Mesendoderm (in vitro differentiated cells): Measurements from ENCODE around the gene PKNOX2.

Experiments used
- DNase-seq: peaks from one replicate; pipeline ENCODE4 v3.0.0; 2013
- H2AK5ac ChIP-seq: 2 replicates; pipeline ENCODE4 v1.6.1; 2013; ENCODE audit warnings: low read length, inconsistent platforms
- H2BK120ac ChIP-seq: 2 replicates; pipeline ENCODE4 v1.6.1; 2013; ENCODE audit warnings: low read depth, mild to moderate bottlenecking, low read length, moderate library complexity, mixed read lengths
- H2BK15ac ChIP-seq: replicated peaks from 2 replicates; pipeline ENCODE4 v1.6.1; 2013; ENCODE audit warnings: low read depth, mild to moderate bottlenecking, moderate library complexity
- H2BK5ac ChIP-seq: 2 replicates; pipeline ENCODE4 v1.6.1; 2013; ENCODE audit warnings: low read length, inconsistent platforms
- H3K18ac ChIP-seq: 2 replicates; pipeline ENCODE4 v1.6.1; 2013; ENCODE audit warnings: mild to moderate bottlenecking, low read length, mixed read lengths
- H3K23ac ChIP-seq: one replicate; pipeline ENCODE4 v1.6.1; 2013; ENCODE audit warnings: low read length
- H3K27ac ChIP-seq: 2 replicates; pipeline ENCODE4 v1.5.1; 2013; ENCODE audit warnings: low read depth, mild to moderate bottlenecking, inconsistent platforms, low read length, moderate library complexity
- H3K27me3 ChIP-seq: 2 replicates; pipeline ENCODE4 v1.6.1; 2013; ENCODE audit warnings: low read length, control low read depth, mild to moderate bottlenecking, inconsistent platforms; ENCODE audit not compliant: insufficient read depth, poor library complexity
- H3K36me3 ChIP-seq: 2 replicates; pipeline ENCODE4 v1.6.1; 2013; ENCODE audit warnings: low read length, inconsistent platforms; ENCODE audit not compliant: control insufficient read depth, insufficient read depth
- H3K4ac ChIP-seq: one replicate; pipeline ENCODE4 v1.6.1; 2013; ENCODE audit warnings: low read depth, mild to moderate bottlenecking, low read length, moderate library complexity
- H3K4me1 ChIP-seq: 2 replicates; pipeline ENCODE4 v1.6.1; 2013; ENCODE audit warnings: low read depth, low read length, inconsistent platforms; ENCODE audit not compliant: control insufficient read depth
- H3K4me2 ChIP-seq: 2 replicates; pipeline ENCODE4 v1.6.1; 2013; ENCODE audit warnings: low read length
- H3K4me3 ChIP-seq: 2 replicates; pipeline ENCODE4 v1.5.1; 2013; ENCODE audit warnings: mild to moderate bottlenecking, low read length
- H3K56ac ChIP-seq: one replicate; pipeline ENCODE4 v1.6.1; 2013; ENCODE audit warnings: low read length
- H3K79me1 ChIP-seq: 2 replicates; pipeline ENCODE4 v1.6.1; 2013; ENCODE audit warnings: low read length, inconsistent platforms
- H3K79me2 ChIP-seq: 2 replicates; pipeline ENCODE4 v1.6.1; 2013; ENCODE audit warnings: mild to moderate bottlenecking, low read length; ENCODE audit not compliant: control insufficient read depth, insufficient read depth
- H3K9ac ChIP-seq: 2 replicates; pipeline ENCODE4 v1.6.1; 2013; ENCODE audit warnings: low read length, inconsistent platforms
- H4K5ac ChIP-seq: one replicate; pipeline ENCODE4 v1.6.1; 2013; ENCODE audit warnings: low read length
- H4K8ac ChIP-seq: one replicate; pipeline ENCODE4 v1.6.1; 2013; ENCODE audit warnings: low read depth, mild to moderate bottlenecking, control low read depth, low read length, moderate library complexity
- WGBS: extraction: QIAGEN DNeasy Blood & Tissue Kit; methylation state at CpG from one replicate; pipeline ENCODE4 v1.1.7; 2013; ENCODE audit warnings: low lambda C conversion rate, missing lambda C conversion rate; ENCODE audit not compliant: insufficient coverage; ENCODE audit errors: extremely low coverage; 5-methylcytosine and 5-hydroxymethylcytosine counted together

The PKNOX2 gene

GRCh38 chr11:125279676-125280418, 115.3 kb downstream of the PKNOX2 start:
- Histone ChIP-seq H3K27ac (no peak overlapping the region), H2BK15ac (no peak overlapping the region), H3K4me3 (no peak overlapping the region), H3K23ac (no peak overlapping the region), H4K8ac (no peak overlapping the region), H2BK120ac (no peak overlapping the region), H2AK5ac (no peak overlapping the region), H3K56ac (no peak overlapping the region), H3K79me2 (no peaks in the 10 kb centered on the region), H3K79me1 (no peaks in the 10 kb centered on the region), H3K4me2 (no peak overlapping the region), H3K9ac (no peak overlapping the region), H3K4ac (no peak overlapping the region), H3K18ac (no peak overlapping the region), H3K4me1 (peaks cover 7% of the 10 kb centered on the region), H4K5ac (no peak overlapping the region), H3K36me3 (no peaks in the 10 kb centered on the region), H2BK5ac (no peak overlapping the region), H3K27me3 (no peaks in the 10 kb centered on the region)
- no CpG with 5 or more reads among the region's 8 CpGs for WGBS
- no peak for DNase-seq

- H3K56ac ChIP-seq: no peak overlapping the region
- DNase-seq: no peak
- H3K4me3 ChIP-seq: no peak overlapping the region
- H3K79me2 ChIP-seq: no peaks in the 10 kb centered on the region
- no peaks in the 10 kb centered on the region for H3K79me1 ChIP-seq
- no peak overlapping the region for H3K9ac ChIP-seq
- H3K23ac ChIP-seq: no peak overlapping the region
- no peak overlapping the region for H4K5ac ChIP-seq
- peaks cover 7% of the 10 kb centered on the region for H3K4me1 ChIP-seq
- no peak overlapping the region for H2AK5ac ChIP-seq
- H3K27ac ChIP-seq: no peak overlapping the region
- H3K18ac ChIP-seq: no peak overlapping the region
- no peak overlapping the region for H2BK15ac ChIP-seq
- no peak overlapping the region for H4K8ac ChIP-seq
- H2BK5ac ChIP-seq: no peak overlapping the region
- H3K4ac ChIP-seq: no peak overlapping the region
- no peak overlapping the region for H3K4me2 ChIP-seq
- no CpG with 5 or more reads among the region's 5 CpGs for WGBS
- H2BK120ac ChIP-seq: no peak overlapping the region
- H3K36me3 ChIP-seq: no peaks in the 10 kb centered on the region
- H3K27me3 ChIP-seq: no peaks in the 10 kb centered on the region
Observed at GRCh38 chr11:125280646-125281045, 116.1 kb downstream of the PKNOX2 start.

- DNase-seq: peak; percentile 57
- no peak overlapping the region for H2BK120ac ChIP-seq
- H3K23ac ChIP-seq: no peak overlapping the region
- H3K9ac ChIP-seq: no peak overlapping the region
- H4K8ac ChIP-seq: no peak overlapping the region
- no peaks in the 10 kb centered on the region for H3K27me3 ChIP-seq
- H2BK15ac ChIP-seq: no peak overlapping the region
- peaks cover 10% of the 10 kb centered on the region for H3K4me1 ChIP-seq
- H3K36me3 ChIP-seq: no peaks in the 10 kb centered on the region
- H3K27ac ChIP-seq: no peak overlapping the region
- H3K4me2 ChIP-seq: no peak overlapping the region
- H3K4me3 ChIP-seq: no peak overlapping the region
- H3K18ac ChIP-seq: no peak overlapping the region
- H3K79me1 ChIP-seq: no peaks in the 10 kb centered on the region
- WGBS: no CpG with 5 or more reads among the region's 12 CpGs
- no peak overlapping the region for H2BK5ac ChIP-seq
- H2AK5ac ChIP-seq: no peak overlapping the region
- H3K56ac ChIP-seq: no peak overlapping the region
- H3K79me2 ChIP-seq: no peaks in the 10 kb centered on the region
- no peak overlapping the region for H3K4ac ChIP-seq
- no peak overlapping the region for H4K5ac ChIP-seq
Observed at GRCh38 chr11:125281831-125282595, 117.5 kb downstream of the PKNOX2 start.

- no peak overlapping the region for H3K4ac ChIP-seq
- H3K79me2 ChIP-seq: no peaks in the 10 kb centered on the region
- no peaks in the 10 kb centered on the region for H3K27me3 ChIP-seq
- H3K23ac ChIP-seq: no peak overlapping the region
- no peak overlapping the region for H2BK15ac ChIP-seq
- H3K79me1 ChIP-seq: no peaks in the 10 kb centered on the region
- no peak overlapping the region for H3K4me2 ChIP-seq
- H2BK5ac ChIP-seq: no peak overlapping the region
- no peak overlapping the region for H4K5ac ChIP-seq
- no peak overlapping the region for H2AK5ac ChIP-seq
- no peak overlapping the region for H3K27ac ChIP-seq
- peaks cover 10% of the 10 kb centered on the region for H3K4me1 ChIP-seq
- H4K8ac ChIP-seq: no peak overlapping the region
- no CpG with 5 or more reads among the region's 3 CpGs for WGBS
- no peak overlapping the region for H3K56ac ChIP-seq
- no peak overlapping the region for H3K9ac ChIP-seq
- H3K18ac ChIP-seq: no peak overlapping the region
- no peaks in the 10 kb centered on the region for H3K36me3 ChIP-seq
- no peak for DNase-seq
- H3K4me3 ChIP-seq: no peak overlapping the region
- no peak overlapping the region for H2BK120ac ChIP-seq
Observed at GRCh38 chr11:125282596-125282914, 118.0 kb downstream of the PKNOX2 start.

GRCh38 chr11:125284245-125284850, 119.8 kb downstream of the PKNOX2 start:
- DNase-seq: no peak
- Histone ChIP-seq H4K8ac (no peak overlapping the region), H3K4ac (no peak overlapping the region)

More at GRCh38 chr11:125284245-125284850, 119.8 kb downstream of the PKNOX2 start:
- Histone ChIP-seq H3K79me2 (no peaks in the 10 kb centered on the region), H3K4me2 (no peak overlapping the region), H3K79me1 (no peaks in the 10 kb centered on the region), H3K36me3 (no peaks in the 10 kb centered on the region), H2BK5ac (no peak overlapping the region), H3K9ac (no peak overlapping the region), H3K23ac (no peak overlapping the region), H2AK5ac (no peak overlapping the region), H2BK15ac (no peak overlapping the region), H3K4me1 (peaks cover 10% of the 10 kb centered on the region), H3K4me3 (no peak overlapping the region), H3K27me3 (no peaks in the 10 kb centered on the region), H2BK120ac (no peak overlapping the region), H3K18ac (no peak overlapping the region), H3K27ac (no peak overlapping the region), H4K5ac (no peak overlapping the region), H3K56ac (no peak overlapping the region)
- no CpG with 5 or more reads among the region's 10 CpGs for WGBS
